ENCODE results near the gene C1QC.

Gene C1QC

DNA sequence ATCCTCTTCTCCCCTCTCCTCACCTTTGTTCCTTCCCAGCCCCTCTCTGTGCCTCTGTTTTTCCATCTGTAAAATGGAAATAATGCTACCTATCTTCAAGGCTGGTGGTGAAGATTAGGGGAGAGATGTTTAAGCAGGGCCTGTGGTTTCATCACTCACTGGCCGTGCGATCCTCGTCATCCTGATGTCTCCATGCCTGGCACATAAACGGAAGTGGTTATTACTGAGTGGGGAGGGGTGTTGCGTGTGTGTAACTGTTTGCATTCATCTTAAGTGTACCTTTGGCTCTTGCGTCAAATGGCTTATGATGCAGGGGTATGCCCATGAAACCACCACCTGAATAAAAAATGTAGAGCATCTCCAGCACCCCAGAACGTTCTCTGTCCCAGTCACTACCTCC lies 24.2 kb upstream of the C1QC start:
- DNase-seq: no peak

DNA sequence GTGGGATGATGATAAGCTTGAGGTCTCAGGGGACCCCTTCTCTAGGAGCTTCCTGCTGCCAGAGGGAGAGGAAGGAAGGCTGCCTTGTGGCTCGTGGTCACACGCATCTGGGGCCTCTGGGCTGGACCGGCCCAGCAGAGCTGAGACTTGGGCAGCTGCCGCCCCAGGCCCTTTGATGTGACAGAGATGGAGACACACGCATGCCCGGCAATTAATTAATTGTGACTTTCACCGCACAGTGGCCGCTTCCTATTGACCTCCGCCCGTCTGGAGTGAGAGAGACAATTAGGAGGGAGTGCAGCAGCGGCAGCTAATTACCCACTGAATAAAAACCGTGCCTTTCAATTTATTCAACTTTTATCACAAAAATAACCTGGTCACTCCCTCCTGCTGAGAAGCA lies 23.6 kb upstream of the C1QC start:
- no peak for DNase-seq

DNA sequence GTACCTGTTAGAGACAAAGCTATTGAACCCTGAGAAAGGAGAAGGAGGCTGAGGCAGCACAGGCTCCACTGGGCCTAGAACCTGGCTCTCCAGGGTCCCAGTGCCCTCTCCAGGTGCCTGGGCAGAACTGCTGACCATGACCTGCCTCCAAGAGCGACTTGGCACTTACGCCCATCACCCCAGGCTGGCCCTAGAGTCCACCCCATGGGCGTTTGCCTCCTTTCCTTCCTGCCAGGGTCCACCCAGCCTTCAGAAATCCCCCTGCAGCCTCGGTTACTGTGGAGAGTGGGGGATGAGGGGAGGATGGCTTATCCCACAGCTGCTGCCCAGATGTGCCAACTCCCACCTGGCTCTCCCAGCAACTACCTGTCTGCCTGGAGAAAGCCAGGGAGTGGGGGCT lies 21.7 kb upstream of the C1QC start:
- DNase-seq: no peak

DNA sequence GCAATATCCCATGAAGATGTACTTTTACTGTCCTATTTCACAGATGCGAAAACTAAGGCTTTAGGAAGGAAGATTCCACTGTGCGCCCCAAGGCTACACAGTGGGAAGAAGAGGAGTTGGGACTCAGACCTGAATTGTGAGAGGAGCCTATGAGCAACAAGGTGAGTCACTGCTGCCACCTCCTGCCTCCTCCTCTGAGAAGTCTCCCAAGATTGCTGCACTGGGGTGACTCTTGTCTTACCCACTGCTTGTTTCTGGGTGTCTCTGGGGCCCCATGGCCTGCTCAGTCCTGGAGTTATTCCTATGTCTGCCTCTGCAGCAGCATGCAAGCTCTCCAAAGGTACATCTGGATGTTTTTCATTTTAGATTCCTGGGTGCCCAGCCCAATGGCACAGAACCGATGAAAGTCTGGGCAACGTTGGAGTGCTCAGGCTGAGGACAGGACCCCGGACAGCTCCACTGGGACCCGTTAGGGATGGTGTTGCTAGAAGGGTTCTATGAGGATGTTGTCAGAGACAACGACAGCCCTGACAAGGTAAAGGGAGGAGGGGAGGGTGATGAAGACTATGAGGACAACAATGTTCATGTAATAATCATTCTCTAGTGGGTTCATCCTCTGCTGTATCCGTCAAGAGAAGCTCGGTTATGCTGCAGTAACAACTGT lies 18.0 kb upstream of the C1QC start:
- no peak for DNase-seq

DNA sequence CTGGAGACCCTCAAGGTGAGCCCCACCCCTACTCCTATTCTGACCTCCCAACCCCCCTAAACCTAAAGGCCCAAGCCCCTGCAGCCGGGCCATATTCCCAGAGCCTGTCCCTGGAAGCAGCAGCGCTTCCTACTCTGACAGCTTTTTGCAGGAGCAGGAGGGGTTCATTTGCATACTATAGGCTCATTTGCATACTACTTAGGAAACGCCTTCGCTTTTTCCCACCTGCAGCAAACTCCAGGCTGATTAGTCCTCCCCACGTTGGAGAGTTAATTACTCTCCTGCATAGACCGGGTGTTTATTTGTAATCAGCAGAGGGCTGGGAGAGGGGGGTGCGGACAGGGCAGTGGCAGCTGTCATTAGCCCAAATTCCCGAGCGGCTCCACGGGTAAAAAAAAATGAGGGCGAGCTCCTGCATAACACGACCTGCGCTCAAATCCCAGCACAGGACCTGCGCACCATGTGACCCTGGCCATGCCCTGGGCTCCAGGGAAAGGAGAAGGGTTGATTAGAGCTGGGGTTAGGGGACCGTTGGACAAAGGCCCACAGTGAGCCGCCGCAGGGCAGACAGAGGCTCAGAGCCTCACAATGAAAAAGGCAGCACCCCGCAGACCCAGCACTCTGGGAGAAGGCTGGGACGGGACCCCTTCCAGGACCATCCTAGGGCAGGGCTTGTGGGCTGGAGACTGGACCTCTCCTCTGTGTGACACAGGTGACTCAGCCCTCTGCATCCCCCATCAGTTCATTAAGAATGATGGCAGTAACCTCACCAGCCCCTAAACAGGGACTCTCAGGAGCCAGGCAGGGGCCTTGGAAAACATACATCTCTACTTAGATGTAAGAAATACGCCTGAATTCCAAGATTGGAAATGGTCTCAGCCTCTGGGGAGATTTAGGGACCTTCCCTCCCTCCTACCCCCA lies 16.9 kb upstream of the C1QC start:
- DNase-seq: peak in 1 of 56 donors; percentile 25

DNA sequence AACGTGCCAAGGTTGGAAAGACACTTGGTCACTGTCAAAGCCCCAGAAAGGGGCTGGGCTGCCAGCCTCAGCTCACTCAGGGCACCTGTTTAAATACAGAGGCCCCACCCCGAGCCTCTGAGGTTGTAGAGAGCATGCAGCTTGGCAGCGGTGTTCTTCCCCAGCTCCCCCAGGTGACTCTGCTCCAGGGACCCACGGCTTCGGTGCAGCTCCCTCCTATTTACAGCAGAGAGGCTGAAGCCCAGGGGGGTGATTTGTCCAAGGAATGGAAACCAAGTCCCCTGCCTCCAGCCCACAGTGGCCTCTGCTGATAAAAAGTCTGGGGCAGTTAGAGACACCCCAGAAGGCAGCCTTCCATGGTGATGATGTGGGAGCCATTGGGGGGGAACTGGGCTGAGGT lies 16.1 kb upstream of the C1QC start:
- DNase-seq: no peak

DNA sequence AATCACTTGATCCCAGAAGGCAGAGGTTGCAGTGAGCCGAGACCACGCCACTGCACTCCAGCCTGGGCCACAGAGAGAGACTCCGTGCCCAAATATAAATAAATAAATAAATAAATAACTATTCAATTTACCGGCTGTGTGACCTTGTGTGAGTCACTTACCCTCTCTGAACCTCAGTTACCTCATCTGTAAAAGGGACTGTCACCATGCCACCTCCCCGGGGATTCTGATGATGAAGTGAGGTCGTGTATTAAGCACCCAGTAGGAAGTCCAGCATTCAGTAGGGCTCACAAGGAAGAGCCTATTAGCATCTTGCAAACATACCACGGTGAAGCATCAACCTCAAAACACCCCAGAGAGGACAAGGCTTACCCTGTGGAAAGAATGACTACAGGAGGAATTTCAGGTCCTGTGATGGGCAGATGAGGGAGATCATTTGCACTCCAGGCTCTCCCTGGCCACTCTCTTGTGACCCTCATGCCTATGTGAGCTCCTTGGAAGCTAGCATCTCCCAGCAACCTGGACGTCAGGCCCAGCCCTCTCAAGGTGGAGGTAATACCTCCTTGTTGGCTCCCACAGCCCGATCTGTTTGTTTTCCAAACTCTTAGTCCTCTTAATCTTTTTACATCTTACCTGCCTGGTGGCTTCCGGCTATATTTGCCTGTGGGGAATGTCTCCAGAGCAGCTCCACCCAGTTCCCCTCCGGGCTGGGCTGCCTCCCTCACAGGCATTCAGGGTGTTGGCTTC lies 14.6 kb upstream of the C1QC start:
- no peak for DNase-seq

DNA sequence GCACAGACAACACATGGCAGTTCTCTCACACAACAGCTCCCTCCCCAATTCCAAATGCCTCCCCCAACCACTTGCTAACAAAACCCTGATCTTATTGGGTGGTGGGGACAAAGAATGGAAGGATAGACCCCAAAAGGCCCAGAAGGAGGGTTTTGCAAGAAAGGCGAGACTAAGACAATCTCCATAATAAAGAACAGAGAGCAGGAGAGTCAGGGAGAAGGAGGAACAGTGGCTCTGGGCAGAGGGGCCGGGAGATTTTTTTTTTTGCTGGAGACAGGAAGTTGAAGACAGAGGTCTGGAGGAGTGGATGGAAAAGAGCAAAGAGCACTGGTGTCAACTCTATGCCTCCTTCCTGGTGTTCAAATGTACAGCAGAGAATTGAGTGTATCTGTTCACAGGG lies 13.5 kb upstream of the C1QC start:
- DNase-seq: no peak

DNA sequence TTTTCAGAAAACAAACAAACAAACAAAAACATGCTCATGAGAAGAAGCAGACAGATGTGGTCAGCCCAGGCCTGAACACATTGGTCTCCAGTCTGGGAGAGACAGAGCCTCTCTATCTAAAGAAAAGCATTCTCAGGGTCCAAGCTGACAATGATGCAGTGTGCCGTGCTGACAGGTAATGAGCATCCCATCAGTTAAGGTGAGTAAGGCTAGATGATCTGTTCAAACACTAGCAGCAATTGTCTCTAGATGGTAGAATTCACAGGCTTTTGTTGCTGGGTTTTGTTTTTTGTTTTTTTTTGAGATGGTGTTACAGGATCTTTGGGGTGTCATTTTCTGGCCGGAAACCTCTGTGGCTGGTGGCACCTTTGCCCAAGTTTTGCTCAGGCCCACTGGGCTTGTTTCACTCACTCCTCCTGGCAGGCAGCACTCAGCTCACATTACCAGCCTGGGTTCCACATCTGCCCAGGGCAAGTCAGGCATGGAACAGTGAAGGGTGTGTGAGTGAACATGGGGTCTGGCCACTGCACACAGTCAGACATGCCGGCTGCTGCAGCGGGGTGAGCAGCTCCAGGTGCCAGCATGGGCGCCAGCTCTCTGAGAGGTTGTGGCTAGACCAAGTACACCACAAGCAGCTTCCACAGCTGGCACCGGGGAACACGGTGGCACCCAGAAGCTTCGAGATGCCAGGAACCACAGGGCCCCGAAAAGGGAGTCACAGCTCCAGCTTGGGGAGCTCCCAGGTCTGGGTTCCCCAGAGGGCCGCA lies 9.6 kb upstream of the C1QC start:
- no peak for DNase-seq

DNA sequence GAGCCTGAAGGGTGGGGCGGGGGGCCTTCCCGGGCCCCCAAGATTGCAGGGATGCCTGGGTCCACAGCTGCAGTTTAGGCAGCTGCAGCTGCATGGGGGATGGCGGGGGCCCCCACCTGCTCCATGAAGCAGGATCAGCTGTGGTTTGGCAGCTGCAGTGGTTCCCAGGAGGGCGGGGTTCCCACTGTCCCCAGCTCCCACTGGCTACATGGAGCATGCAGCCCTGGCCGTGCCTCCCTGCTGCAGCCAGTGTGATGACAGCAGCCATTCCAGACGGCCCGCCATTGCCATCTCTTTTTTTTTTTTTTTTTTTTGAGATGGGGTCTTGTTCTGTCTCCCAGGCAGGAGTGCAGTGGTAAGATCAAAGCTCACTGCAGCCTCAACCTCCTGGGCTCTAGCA lies 8.0 kb upstream of the C1QC start:
- DNase-seq: no peak

DNA sequence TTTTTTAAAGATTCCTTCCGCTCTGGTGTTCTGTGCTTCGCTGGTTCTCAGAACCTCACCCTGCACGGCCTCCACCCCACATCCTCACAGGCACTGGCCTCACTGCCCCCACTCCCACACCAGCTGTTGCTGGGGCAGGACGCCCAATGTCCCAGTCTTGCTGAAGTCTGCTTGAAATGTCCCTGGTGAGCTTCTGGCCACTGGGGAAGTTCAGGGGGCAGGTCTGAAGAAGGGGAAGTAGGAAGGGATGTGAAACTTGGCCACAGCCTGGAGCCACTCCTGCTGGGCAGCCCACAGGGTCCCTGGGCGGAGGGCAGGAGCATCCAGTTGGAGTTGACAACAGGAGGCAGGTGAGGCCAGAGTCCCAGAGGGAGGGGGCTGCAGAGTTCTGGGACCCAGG lies 7.1 kb upstream of the C1QC start, which contains the start of gene C1QA:
Gene C1QA (plus strand): TSS at position 276 of the 400 bp plus-strand sequence. CDS start 989 bp downstream, outside the sequence.
- DNase-seq: peak in 34 of 56 donors; percentile 2 to 61 (median 22)

DNA sequence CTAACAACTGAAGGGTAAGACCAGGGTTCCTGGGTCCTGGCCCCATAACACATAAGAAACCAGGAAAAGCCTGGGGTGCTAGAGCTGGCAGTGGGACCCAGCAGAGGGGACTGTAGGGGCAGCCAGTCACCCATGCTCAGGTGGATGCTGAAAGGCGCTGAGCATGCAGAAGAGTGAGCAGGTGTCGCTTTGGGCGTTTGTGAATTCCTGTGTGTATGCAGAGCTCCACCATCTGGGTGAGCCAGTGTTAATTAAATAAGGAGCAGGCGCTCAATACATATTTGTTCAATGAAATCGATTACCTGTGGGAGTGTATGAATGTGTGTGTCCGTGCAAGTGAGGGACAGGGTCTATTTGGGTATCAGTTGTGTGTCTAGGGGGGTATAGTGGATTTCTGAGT lies 6.5 kb upstream of the C1QC start:
- DNase-seq: no peak

DNA sequence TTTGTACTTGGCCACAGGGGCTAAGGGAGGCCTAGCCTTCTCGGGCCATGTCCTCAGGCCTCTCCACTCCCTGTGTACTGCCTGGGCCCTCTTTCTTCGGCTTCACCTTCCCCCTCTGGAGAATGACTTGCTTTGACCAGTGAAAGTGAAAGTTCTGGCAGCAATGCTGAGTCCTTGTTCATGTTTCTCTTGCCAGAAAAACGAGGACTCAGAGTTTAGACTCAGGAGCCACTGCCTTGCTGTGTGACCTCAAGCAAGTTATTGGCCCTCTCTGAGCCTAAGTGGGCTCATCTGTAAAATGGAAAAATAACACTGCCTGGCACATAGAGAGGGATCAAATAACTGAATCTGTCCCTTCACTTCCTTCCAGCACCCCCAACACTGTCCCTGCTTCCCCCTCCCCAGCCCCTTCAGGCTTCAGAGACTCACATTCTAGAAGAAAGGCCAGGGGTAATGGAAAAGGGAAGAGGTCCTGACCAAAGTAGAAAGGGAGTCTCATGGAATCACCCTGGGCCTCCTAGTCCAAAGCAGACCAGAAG lies 5.5 kb upstream of the C1QC start:
- DNase-seq: no peak

DNA sequence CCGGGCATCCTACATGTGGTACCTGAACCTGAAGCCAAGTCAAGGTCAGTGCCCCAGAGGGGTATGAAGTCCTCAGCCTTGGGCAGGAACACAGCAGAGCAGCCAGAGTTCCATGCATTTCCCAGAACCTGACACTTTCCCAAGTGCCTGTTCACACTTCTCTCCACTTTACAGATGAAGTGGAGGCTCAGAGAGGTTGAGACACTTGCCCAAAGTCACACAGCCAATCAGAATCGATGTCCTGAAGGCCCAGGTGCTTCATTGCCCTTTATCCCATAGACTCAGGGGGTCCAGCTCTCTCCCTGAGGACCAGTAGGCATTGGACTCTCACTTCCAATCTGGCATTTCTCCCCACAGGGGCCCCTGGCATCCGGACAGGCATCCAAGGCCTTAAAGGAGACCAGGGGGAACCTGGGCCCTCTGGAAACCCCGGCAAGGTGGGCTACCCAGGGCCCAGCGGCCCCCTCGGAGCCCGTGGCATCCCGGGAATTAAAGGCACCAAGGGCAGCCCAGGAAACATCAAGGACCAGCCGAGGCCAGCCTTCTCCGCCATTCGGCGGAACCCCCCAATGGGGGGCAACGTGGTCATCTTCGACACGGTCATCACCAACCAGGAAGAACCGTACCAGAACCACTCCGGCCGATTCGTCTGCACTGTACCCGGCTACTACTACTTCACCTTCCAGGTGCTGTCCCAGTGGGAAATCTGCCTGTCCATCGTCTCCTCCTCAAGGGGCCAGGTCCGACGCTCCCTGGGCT lies 4.8 kb upstream of the C1QC start:
- no peak for DNase-seq

DNA sequence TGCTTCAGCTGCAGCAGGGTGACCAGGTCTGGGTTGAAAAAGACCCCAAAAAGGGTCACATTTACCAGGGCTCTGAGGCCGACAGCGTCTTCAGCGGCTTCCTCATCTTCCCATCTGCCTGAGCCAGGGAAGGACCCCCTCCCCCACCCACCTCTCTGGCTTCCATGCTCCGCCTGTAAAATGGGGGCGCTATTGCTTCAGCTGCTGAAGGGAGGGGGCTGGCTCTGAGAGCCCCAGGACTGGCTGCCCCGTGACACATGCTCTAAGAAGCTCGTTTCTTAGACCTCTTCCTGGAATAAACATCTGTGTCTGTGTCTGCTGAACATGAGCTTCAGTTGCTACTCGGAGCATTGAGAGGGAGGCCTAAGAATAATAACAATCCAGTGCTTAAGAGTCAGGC lies 4.1 kb upstream of the C1QC start:
- no peak for DNase-seq

DNA sequence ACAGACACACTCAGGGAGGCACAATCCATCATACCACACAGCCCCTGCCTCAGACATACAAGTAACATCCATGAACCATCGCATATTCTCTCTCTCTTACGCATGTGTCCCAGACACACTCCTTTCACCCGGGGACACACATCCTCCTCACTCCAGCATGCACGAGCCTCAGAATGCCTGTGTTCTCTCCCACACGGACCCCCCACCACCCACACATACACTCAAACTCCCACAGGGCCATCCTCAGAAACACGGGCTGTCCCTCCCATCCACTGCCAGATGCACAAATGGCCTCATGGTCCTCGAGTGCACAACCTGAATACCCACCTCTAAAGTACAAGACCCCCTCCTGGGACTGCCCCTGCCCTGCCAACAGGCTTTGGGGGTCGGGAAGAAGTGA lies 2.2 kb upstream of the C1QC start:
- no peak for DNase-seq

DNA sequence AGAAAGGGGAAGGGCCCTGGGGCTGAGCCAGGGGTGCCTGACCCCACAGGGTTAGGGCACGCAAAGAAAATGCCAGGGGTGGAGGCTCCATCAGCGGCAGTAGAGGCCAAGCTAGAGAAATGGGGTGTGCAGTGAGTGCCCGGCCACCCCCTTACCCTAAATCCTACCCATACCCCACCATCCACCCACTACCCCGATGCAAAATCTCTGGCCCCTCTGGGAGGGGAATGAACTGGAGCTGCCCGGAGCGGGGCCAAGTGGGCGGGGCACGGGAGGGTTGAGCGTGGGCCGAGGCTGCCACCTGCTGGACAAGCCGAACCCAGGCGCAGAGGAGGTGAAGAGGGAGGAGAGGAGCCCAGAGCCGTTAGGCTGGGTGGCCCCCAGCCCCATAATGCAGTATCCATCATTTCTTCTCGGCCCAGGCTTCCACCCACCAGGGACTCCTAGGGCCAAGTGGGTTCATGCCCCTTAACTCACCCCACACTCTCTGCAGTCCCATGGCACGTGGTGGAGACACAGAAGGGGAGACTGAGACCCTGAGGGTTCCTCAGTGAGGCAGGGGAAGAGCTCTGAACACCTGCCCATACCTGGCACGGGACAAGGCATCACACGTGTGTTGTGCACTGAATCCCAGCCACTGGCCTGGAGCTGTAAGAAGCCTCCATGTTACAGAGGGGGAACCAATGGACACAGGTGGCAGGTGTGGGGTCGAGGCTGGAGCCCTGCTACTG lies 1.4 kb upstream of the C1QC start:
- DNase-seq: peak in 52 of 56 donors; percentile 7 to 86 (median 48)

DNA sequence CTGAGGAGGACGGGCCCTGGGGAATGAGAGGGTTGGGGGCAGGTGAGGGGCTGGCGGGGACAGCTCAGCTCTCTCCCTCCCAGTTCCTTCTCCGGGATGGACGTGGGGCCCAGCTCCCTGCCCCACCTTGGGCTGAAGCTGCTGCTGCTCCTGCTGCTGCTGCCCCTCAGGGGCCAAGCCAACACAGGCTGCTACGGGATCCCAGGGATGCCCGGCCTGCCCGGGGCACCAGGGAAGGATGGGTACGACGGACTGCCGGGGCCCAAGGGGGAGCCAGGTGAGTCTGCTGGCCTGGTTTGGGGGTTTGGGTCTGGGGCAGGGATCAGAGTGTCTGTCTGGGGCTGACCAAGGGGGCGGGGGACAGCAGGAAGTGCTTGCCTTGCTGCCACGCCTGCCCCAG lies 495 bp downstream of the C1QC start:
- no peak for DNase-seq

DNA sequence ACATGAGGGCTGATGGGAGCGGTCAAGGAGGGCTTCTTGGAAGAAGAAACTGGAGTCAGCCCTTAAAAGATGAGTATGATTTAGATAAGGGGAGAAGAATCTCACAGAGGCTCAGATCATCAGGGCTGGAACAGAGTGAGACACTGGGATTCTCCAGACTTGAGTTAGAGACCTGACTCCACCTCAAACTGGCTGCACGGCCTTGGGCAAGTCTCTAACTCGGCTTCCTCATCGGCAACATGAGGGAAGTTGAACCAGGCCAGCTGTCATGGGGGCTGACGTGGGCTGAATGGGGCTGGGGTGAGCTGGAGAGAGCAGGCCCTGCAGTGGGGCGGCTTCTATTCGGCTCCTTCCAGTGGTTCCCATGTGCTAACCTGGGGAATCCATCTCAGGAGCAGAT lies 2.5 kb downstream of the C1QC start:
- DNase-seq: no peak

DNA sequence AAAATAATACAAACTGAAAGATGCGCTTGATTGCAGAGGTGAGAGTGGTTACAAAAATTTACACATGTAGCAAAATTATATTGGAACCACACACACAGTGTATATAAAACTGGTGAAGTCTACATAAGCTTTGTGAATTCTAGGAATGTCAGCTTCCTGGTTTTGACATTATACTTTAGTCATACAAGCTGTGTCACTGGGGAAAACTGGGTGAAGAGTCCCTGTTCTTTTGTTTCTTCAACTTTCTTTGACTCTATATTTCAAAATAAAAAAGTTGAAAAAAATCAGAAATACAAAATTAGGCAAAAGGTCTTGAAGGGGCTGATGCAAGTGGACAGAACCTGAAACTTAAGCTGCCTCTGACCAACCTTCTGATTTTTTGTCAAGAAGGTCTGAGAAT lies 3.0 kb downstream of the C1QC start:
- no peak for DNase-seq
